Measurements from ENCODE around the gene RRP36.

GRCh38 chr6:43074847-43075669 is 53.6 kb downstream of the RRP36 start:
- no peak for TF ChIP-seq CTCF (IDR thresholded peaks at IDR 0.05)
- TF ChIP-seq POLR2A (IDR thresholded peaks at IDR 0.05): no peak

Measured in right lobe of liver (tissue), 4 donors.